ENCODE data around the gene CHPT1.

Gene CHPT1

DNA sequence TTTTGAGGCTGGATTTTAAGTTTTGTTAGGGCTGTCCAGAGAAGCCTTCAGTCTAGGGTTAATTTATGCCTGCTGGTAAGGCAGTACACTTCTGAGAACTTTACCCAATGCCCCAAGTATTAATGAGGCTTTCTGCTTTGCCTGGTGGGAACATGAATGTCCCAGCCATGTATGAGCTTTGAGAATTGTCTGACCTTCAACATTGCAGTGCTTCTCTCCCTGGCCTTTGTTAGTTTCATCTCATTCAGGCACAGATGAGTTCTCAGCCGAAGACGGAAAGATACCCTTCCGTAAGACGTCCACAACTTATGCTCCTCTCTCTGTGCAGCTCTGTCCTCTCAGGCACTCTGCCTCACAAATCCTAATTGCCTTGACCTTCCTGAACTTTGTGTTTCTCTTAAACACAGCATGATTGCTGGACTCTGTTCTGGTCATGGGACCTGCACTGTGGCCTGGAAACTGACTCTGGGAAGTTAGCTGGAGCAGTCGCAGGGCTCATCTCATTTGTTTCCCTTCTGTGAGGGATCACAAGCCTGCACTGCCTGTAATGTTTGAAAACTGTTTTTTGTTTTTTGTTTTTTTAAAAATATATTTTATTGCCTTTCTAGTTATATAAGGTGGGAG lies 15.7 kb downstream of the CHPT1 start (continued):
- no peak for TF ChIP-seq PPARA (CRISPR knock-in tag; IDR thresholded peaks at IDR 0.05; ENCODE audit: borderline replicate concordance)
- TF ChIP-seq ZFP30 (CRISPR knock-in tag; IDR thresholded peaks at IDR 0.05), result no peak
- no peak for TF ChIP-seq OSR1 (CRISPR knock-in tag; IDR thresholded peaks at IDR 0.05)
- TF ChIP-seq CSRNP3 (CRISPR knock-in tag; IDR thresholded peaks at IDR 0.05), result no peak
- TF ChIP-seq, protein P1, sequence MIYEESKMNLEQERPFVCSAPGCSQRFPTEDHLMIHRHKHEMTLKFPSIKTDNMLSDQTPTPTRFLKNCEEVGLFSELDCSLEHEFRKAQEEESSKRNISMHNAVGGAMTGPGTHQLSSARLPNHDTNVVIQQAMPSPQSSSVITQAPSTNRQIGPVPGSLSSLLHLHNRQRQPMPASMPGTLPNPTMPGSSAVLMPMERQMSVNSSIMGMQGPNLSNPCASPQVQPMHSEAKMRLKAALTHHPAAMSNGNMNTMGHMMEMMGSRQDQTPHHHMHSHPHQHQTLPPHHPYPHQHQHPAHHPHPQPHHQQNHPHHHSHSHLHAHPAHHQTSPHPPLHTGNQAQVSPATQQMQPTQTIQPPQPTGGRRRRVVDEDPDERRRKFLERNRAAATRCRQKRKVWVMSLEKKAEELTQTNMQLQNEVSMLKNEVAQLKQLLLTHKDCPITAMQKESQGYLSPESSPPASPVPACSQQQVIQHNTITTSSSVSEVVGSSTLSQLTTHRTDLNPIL (CRISPR knock-in tag; IDR thresholded peaks at IDR 0.05; ENCODE audit: low read depth), result no peak
- no peak for TF ChIP-seq ZNF70 (CRISPR knock-in tag; IDR thresholded peaks at IDR 0.05)

DNA sequence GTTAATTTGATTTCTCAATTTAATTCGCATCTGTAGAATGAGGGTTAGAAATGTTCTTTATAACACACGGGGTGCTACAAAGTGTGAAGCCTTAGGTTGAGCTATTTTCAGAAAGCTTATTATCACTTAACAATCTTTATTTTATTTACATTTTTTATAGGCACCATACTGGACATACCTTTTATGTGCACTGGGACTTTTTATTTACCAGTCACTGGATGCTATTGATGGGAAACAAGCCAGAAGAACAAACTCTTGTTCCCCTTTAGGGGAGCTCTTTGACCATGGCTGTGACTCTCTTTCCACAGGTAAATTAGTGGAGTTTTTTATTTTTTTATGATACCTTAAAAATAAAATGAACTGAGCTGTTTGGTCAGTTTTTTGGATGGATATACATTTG lies 16.5 kb downstream of the CHPT1 start:
- ATAC-seq, result no peak
- TF ChIP-seq ARNTL (CRISPR knock-in tag; IDR thresholded peaks at IDR 0.05; ENCODE audit: borderline replicate concordance, low read depth) (no peak), OSR1 (CRISPR knock-in tag; IDR thresholded peaks at IDR 0.05) (no peak), ISL1 (CRISPR knock-in tag; IDR thresholded peaks at IDR 0.05) (no peak), CSDC2 (CRISPR knock-in tag; IDR thresholded peaks at IDR 0.05) (no peak), ZFP3 (CRISPR knock-in tag; IDR thresholded peaks at IDR 0.05) (no peak), PPARA (CRISPR knock-in tag; IDR thresholded peaks at IDR 0.05; ENCODE audit: borderline replicate concordance) (no peak), ZNF565 (CRISPR knock-in tag; conservative IDR thresholded peaks at IDR 0.05; ENCODE audit: low read depth) (no peak), ZNF70 (CRISPR knock-in tag; IDR thresholded peaks at IDR 0.05) (no peak), BACH2 (CRISPR knock-in tag; IDR thresholded peaks at IDR 0.05; ENCODE audit: borderline replicate concordance) (no peak), ZNF8 (CRISPR knock-in tag; IDR thresholded peaks at IDR 0.05) (no peak), ZC3H10 (CRISPR knock-in tag; IDR thresholded peaks at IDR 0.05) (no peak), ZFP30 (CRISPR knock-in tag; IDR thresholded peaks at IDR 0.05) (no peak), CSRNP3 (CRISPR knock-in tag; IDR thresholded peaks at IDR 0.05) (no peak), TCF4 (CRISPR knock-in tag; IDR thresholded peaks at IDR 0.05; ENCODE audit: borderline replicate concordance) (no peak), SNAI2 (CRISPR knock-in tag; IDR thresholded peaks at IDR 0.05) (no peak)
- TF ChIP-seq, protein P1 (CRISPR knock-in tag; IDR thresholded peaks at IDR 0.05; ENCODE audit: low read depth), result no peak

- ATAC-seq, result no peak
- no peak for TF ChIP-seq TSHZ2 (CRISPR knock-in tag; IDR thresholded peaks at IDR 0.05)
- no peak for TF ChIP-seq CSRNP3 (CRISPR knock-in tag; IDR thresholded peaks at IDR 0.05)
- no peak for TF ChIP-seq ZNF70 (CRISPR knock-in tag; IDR thresholded peaks at IDR 0.05)
- no peak for TF ChIP-seq ZNF8 (CRISPR knock-in tag; IDR thresholded peaks at IDR 0.05)
- TF ChIP-seq, protein P1 (CRISPR knock-in tag; IDR thresholded peaks at IDR 0.05; ENCODE audit: low read depth), result no peak
- TF ChIP-seq BACH2 (CRISPR knock-in tag; IDR thresholded peaks at IDR 0.05; ENCODE audit: borderline replicate concordance), result no peak
- TF ChIP-seq ZC3H10 (CRISPR knock-in tag; IDR thresholded peaks at IDR 0.05), result no peak
- TF ChIP-seq ZFP3 (CRISPR knock-in tag; IDR thresholded peaks at IDR 0.05), result no peak
- TF ChIP-seq TOX (CRISPR knock-in tag; IDR thresholded peaks at IDR 0.05; ENCODE audit: borderline replicate concordance), result no peak
- TF ChIP-seq TCF4 (CRISPR knock-in tag; IDR thresholded peaks at IDR 0.05; ENCODE audit: borderline replicate concordance), result no peak
- TF ChIP-seq ZFP30 (CRISPR knock-in tag; IDR thresholded peaks at IDR 0.05), result no peak
- no peak for TF ChIP-seq ESRRG (CRISPR knock-in tag; IDR thresholded peaks at IDR 0.05)
Observed at GRCh38 chr12:101714877-101715444, 17.5 kb downstream of the CHPT1 start.
